Stimulated activated CD4-positive, alpha-beta T cell treated with anti-CD3 and anti-CD28 coated beads, Interleukin-4, amount 100 ng/mL, for 4 hours (primary cell): ENCODE results near the gene LY6G6F.

Experiments used
- DNase-seq, 2 experiments: peaks; one replicate each; pipeline ENCODE4 v3.0.0-alpha.2; 2020

The LY6G6F gene

DNA sequence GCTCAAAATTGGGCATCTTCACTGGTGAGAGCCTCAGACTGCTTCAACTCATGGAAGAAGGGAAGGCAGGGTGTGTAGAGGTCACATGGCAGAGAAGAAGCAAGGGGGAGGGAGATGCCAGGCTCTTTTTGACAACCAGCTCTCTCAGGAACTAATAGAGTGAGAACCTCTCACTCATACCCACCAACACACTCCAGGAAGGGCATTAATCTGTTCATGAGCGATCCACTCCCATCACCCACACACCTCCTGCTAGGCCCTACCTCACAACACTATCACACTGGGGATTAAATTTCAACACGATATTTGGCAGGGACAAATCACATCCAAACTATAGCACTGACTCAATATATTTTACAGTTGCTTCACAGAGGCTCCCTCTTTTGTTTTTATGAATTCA is 35.1 kb downstream of the LY6G6F start:
- DNase-seq: no peak

DNA sequence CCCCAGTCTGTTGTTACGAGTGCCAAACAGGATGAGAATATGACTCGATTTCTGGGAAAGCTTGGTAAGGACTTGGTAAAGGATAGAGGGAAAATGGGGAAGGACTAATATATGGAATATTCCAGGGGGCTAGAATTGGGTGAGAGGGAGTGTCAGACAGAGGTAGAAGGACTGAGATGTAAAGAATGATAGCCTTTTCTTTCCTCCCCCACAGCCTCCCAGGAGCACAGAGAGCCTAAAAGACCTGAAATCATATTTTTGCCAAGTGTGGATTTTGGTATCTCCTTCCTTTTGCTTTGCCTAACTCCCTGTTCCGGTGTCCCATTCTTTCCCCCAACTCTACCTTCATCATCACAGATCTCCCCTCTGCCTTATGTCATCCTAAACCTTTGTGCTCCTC is 36.2 kb downstream of the LY6G6F start:
- no peak for DNase-seq

DNA sequence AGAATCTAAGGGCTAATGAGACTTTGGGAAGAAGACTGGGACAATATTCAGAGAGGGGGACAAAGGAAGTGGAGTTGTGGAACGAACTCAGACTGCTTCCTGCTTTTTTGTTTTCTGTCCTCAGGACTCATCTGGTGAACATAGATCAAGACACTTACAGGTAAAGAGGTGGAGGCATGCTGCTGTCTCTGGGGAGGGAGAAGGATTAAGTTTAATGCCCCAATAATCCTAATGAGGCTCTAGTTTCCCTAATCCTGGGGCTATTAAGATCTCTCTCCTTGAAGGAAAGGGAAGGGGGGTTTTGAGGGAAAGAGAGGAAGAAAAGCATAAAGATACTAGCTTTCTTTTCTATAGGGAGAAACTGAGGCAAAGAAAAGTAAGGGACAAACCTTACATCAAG is 37.8 kb downstream of the LY6G6F start:
- no peak for DNase-seq

DNA sequence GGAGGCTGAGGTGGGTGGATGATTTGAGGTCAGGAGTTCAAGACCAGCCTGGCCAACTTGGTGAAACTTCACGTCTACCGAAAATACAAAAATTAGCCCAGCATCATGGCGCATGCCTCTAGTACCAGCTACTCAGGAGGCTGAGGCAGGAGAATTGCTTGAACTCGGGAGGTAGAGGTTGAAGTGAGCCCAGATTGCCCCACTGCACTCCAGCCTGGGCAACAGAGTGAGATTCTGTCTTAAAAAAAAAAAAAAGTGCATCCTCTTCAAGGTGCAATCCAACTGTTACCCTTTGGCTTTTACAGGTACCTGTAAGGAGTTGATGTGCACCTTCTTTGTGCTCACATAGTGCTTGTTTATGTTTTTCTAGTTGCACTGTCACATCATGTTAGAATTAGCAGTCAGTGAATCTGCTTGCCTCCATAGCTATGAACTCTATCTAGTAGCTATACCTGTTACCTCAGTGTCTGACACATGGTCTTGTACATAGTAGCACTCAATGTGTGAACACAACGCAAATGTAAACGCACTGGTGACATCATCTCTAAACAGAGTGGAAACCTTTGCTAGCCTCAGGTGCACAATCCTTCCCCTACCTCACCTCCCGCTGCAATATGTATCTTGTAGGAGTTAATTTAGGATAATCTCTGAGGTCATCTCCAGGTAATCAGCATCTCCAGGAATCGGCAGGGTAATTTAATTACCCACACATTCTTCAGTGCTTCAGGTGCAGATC is 42.8 kb downstream of the LY6G6F start:
- DNase-seq: no peak

DNA sequence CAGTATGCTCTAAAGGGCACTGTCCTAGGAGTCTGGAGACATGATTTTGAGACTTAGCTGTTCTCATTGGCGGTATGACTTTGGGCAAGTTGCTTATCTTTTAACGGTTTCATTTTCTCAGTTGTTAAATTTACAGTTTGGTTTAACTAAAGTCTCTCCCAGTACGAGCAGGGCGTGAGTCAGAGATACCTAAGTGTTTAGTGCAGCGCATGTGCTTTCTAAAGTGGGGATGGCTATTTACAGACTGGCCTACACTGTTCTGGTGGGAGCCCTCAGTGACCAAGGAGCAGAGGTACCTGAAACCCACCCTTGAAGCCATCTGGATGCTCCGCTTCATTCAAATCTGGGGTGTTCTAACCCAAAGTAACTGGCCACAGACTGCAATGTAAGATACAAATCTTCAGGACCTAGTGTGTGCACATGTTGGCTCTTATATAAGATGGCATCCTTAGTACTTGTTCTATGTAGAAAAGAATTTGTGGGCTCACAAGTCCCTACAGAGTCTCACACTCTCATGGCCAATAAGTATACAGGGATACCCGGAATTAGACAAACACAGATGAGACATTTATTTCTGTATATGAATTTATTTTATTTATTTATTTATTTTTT is 43.9 kb downstream of the LY6G6F start:
- DNase-seq: no peak

DNA sequence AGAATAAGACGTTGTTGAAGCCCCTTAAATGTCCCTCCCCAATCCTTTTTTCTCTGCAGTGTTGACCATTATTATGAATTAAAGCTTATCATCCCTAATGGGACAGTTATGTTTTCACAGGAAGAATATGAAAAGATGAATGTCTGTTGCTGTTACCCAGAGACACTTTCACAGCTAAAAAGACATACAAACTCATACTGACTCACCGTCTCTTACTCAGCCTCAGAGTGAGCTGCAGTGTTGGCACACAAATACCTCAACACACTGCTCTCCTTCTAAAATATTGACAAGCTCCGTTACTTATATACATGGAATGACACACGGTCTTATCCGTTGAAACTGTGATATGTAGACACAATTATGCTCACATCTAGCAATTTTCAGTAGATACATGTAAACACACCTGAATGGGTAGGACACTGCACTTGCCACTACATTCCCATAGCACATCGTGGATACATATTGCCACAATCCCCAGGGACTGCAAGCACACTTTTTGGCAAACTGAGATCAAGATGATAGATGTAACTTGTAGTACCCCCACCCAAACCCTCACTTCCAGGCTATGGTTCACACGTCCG is 46.2 kb downstream of the LY6G6F start:
- DNase-seq: no peak

DNA sequence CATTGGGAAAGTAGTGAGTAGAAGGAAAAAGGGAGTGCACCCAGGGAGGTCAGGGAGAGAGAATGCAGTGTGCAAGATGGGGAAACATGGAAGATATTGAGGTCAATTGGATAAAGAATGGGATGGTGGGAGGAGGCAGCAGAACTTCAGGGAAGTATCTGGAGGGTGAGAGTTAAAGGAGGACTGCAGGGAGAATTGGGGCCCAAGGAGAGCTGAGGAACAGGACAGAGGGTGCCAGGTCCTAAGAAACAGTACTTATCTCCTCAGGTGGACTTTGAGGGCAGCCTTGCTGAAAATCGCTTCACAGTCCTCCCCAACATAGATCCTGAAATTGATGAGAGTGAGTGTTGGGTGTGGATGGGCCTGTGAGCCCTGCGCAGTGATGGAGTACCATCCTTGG is 51.6 kb downstream of the LY6G6F start:
- DNase-seq: no peak
